ENCODE results near the gene DALRD3.
"Not testable (repeated sequence)": the region's sequence is repeated elsewhere in the genome, so short reads cannot be mapped to it uniquely, and the experiment has no call there.

Gene DALRD3

DNA sequence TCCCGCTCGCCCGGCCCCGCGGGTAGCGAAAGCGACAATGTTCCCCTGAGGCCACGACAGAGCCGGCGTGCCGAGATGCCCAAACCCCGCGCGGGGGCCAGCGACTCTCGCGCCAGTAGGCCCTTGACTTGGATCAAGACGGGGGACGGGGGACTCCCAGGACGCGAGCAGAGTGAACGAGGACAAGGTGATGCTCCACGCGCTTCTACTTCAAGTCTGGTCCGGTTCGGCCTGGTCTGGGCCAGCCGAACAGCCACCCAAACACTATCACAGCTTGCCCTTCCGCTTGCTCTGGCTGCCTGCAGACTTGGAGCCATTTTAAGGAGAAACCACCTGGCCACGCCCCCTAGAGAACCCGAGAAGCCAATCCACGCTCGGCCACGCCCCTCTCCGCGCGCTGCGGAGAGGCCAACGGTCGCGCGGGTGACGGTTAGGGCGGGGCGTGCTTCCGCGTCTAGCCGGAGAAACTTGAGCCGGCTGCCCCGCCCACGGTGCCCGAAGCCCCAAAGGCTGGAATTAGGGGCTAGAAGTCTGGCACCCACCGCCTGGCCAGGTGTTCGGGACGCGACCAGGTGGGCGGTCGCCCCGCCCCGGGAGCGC lies 2.9 kb upstream of the DALRD3 start:
- peak; percentile 83 for DNase-seq

DNA sequence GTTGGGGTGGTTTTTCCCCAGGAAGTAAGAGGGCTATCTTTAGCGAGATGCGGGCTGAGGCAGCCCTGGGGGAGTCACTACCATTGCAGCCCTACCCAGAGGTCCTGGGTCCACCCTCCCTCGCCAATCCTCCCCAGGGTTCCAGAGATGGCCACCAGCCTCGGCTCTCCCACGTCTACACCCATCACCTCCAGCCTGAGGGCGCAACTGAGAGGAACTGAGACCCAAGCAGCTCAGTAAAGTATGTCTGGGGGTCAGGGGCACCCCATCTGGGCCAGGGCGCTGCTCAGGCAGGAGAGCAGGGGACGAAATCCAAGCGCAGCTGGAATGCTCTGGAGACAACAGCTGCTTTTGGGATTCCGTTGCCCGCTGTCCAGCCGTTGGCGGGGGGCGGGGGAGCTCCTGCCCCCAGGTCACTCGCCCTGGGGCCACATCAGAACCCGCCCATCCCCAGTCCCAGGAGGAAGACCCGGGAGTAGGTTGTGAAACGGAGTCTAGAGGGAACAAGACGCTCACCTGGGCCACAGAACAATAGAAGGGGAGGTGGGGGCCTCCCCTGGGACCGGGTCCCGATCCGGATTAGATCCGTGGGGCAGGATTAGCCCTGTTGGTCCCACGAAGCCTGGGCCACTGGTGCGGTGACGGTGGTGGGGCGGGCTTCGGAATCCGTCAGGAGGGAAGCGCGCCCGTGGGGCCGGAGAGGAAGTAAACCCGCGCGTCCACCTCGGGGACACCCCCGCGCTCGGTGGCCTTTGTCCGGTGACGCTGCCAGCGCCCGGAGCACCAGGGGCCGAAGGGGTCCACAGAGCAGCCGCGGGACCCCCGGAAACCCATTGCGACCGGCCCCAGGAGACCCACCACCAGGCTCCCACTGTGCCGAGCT lies 2.2 kb upstream of the DALRD3 start:
- DNase-seq, result no peak

- no peak for DNase-seq
Observed at GRCh38 chr3:49019941-49020329, 1.6 kb upstream of the DALRD3 start.

- DNase-seq, result no peak
Observed at GRCh38 chr3:49018707-49019006, 277 bp upstream of the DALRD3 start.

GRCh38 chr3:49017229-49017970 lies 980 bp downstream of the DALRD3 start:
- no peak for DNase-seq

- no peak for DNase-seq
Observed at GRCh38 chr3:49016414-49017228, 1.8 kb downstream of the DALRD3 start.

DNA sequence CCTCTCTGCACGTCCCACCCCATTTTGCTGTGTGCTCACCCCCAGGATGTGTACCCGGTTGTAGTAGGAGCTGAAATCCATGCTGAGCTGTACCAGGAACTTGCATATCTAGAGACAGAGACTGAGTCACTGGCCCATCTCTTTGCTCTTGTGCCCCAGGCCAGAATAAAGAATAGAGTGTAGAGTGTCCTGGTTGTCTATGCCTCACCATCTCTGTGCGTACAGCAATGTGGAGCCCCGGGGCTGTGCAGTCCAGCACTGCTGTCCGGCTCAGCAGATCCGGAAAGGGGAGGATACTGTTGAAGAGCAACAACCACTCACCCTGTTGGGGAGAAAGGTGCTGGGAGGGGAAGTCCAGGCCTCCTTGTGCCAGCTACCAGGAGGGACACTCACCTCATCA lies 2.6 kb downstream of the DALRD3 start:
- DNase-seq, result no peak

DNA sequence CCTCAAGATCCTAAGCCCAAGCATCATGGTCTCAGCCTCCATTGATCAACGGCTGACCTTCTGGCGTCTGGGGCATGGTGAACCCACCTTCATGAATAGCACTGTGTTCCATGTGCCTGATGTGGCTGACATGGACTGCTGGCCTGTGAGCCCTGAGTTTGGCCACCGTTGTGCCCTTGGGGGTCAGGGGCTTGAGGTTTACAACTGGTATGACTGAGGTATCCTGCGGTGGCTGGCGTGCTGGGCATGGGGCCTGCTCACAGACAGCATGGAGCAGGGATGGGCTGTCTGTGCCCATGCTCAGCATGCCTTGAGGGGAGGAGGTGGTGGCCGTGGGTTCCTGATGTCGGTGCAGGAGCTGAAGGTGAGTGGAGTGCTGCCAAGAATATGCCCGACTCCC lies 3.3 kb downstream of the DALRD3 start:
- DNase-seq, result no peak

- DNase-seq, result no peak
Observed at GRCh38 chr3:49013738-49014660, 4.4 kb downstream of the DALRD3 start.

DNA sequence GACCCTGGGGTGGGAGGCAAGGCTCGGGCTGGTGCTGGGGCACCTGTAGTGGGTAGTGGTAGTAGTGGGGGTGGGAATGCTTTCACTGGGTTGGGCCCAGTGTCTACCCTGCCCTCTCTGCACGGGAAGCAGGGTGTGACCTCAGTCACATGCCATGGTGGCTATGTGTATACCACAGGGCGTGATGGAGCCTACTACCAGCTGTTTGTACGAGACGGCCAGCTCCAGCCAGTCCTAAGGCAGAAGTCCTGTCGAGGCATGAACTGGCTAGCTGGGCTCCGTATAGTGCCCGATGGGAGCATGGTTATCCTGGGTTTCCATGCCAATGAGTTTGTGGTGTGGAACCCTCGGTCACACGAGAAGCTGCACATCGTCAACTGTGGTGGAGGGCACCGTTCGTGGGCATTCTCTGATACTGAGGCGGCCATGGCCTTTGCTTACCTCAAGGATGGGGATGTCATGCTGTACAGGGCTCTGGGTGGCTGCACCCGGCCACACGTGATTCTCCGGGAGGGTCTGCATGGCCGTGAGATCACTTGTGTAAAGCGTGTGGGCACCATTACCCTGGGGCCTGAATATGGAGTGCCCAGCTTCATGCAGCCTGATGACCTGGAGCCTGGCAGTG lies 5.2 kb downstream of the DALRD3 start:
- DNase-seq, result no peak

GRCh38 chr3:49012441-49013017 lies 5.9 kb downstream of the DALRD3 start:
- no peak for DNase-seq

DNA sequence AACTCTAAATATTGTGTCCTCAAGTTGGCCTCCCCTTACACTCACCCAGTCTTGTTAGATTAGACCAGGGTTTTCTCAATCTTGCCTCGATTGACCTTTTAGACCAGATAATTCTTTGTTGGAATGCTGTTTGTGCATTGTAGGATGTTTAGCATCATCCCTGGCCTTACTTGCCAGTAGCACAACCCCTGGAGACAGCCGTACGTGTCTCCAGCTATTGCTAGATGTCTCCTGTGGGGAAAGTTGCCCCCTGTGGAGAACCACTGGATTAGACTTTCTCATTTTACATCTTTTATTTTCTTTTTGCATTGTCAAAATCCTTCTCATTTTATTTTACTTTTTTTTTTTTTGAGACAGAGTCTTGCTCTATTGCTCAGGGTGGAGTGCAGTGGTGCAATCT lies 9.0 kb downstream of the DALRD3 start:
- no peak for DNase-seq

- DNase-seq, result not testable (repeated sequence)
Observed at GRCh38 chr3:49008627-49009026, 9.8 kb downstream of the DALRD3 start.

- no peak for DNase-seq
Observed at GRCh38 chr3:49007771-49008528, 10.4 kb downstream of the DALRD3 start.

DNA sequence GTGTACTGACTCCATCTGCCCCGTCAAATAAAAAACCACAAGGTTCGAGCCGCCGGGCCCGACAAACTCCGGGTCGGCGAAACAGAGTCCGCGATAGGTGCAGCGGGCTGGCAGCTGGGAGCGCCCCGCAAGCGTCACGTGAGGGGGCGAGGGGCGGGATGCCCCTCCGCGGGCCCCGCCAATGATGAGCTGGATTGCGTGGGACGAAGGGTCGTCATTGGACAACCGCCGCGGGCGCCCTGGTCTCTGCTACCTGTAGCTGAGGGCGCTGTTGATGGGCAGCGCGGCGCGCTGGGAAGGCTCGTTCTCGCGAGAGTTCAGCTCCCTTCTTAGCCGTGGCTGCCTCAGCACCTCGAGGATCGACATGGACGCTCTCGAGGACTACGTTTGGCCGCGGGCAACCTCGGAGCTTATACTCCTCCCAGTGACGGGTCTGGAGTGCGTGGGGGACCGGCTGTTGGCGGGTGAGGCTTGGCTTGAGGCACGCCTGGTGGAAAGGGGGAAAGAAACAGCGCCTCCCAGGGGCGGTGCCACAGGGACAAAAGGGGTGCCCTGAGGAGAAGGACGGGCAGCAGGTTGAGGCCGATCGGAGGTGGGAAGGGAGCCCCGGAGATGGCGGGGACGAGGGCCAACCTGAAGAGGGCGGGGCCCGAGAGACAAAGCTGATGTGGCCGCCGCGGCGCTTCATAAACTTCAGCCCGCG lies 11.2 kb downstream of the DALRD3 start, which contains the start of gene WDR6:
TSS of gene WDR6 (plus strand) at position 324 of the 703 bp plus-strand sequence. CDS start at position 365, 41 bp downstream.
- DNase-seq, result peak; percentile 88

- no peak for DNase-seq
Observed at GRCh38 chr3:49006408-49007067, 11.8 kb downstream of the DALRD3 start.

GRCh38 chr3:49005998-49006397 lies 12.4 kb downstream of the DALRD3 start:
- DNase-seq, result no peak

DNA sequence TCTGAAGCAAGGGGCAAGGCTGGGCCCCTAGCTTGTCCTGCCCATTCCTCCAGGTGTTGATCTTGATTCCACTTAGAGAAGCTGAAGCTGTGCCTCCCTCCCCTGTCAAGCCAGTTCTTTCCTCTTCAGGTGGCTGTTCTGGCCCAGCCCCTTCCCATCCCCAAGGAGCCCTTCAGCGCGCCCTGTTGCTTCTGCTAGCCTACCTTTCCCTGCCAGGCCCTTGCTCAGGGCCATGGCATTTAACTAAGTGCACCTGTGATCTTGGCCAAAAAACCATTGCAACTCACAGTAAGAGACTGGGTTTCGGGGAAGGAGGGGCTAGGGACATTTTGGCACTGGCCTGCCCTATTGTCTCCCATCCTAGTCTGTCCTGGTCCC lies 13.1 kb downstream of the DALRD3 start:
- no peak for DNase-seq
